Colonic mucosa (tissue), 4 donors: ENCODE results near the gene GMDS. TPM values are rescaled to one million over a fixed set of nuclear protein-coding genes. Genes with fewer than 3 reads are reported as not detected.

Experiments used
- DNase-seq: peaks from one replicate; pipeline ENCODE4 v3.0.0-alpha.2; 2020
- H3K27ac ChIP-seq: fragments of 200-600 bp; one replicate; pipeline ENCODE4 v1.8.0; 2021
- H3K27me3 ChIP-seq: fragments of 200-600 bp; one replicate; pipeline ENCODE4 v1.8.0; 2021
- H3K36me3 ChIP-seq: fragments of 200-600 bp; one replicate; pipeline ENCODE4 v1.8.0; 2021
- H3K4me1 ChIP-seq: fragments of 200-600 bp; one replicate; pipeline ENCODE4 v1.8.0; 2021; ENCODE audit warnings: mild to moderate bottlenecking
- H3K4me3 ChIP-seq: fragments of 200-600 bp; one replicate; pipeline ENCODE4 v1.8.0; 2021
- H3K9ac ChIP-seq, 2 donors: one replicate each; pipeline ENCODE4 v1.7.0; 2013; ENCODE audit warnings: control low read depth in 2 of 2, low read depth in 2 of 2, low read length in 2 of 2
- H3K9me3 ChIP-seq: fragments of 200-600 bp; one replicate; pipeline ENCODE4 v1.8.0; 2021
- CTCF ChIP-seq: fragments of 200-600 bp; IDR thresholded peaks from one replicate; pipeline ENCODE4 v1.8.0; 2022; ENCODE audit warnings: antibody characterized with exemption, mild to moderate bottlenecking
- intact Hi-C: fragments of 100-400 bp; cut with DNase I; formaldehyde crosslinking; loops from one replicate; pipeline ENCODE4 v1.14.1; 2022
- total RNA-seq, 2 donors: library from RNA; stranded (reverse); fragmentation: NEBNext Ultra II Directional in 1 of 2; extraction: Animal tissue kit (Norgen Biotek cat#: 25700) in 1 of 2; gene quantifications; one replicate each; pipeline ENCODE4 v1.2.1, GENCODE V29; 2021
- donor health status: healthy.
- donor health status: DM: no; HTN: no; CAD: no.
- donor health status: DM: no; HTN: no; CAD: no.

GMDS gene
- total RNA-seq, 2 donors from 2014 or later, result 247 to 272 TPM

DNA sequence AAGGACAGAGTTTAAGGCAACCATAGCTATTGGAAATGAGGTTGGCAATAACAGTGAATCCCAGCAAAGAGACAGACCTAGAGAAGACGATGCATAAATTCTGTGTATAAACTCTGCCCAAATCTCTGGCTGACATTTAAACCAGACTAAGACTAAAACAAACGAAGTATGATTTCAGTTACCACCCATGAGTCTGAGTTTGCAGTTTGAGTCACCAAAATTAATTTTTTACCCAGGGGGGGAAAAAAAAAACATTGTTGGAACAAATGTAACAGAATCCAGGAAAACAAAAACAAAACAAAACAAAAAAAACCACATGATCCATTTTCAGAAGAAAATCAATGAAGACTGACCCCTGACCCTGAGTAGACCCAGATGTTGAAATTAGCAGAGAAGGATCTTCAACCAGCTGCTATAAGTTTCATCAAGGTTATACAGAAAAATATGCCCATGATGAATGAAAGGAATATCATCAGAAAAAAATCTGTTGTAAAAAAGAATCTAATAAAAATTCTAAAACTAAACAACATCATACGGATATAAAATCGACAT is 190.8 kb downstream of the GMDS start:
- Histone ChIP-seq H3K9ac (no peak overlapping the region), H3K36me3 (no peaks in the 10 kb centered on the region), H3K27ac (no peak overlapping the region), H3K27me3 (no peaks in the 10 kb centered on the region), H3K9me3 (no peaks in the 10 kb centered on the region), H3K4me3 (no peak overlapping the region), H3K4me1 (no peaks in the 10 kb centered on the region)
- intact Hi-C loops, result no loop called here
- DNase-seq, result no peak
- no peak for TF ChIP-seq CTCF

DNA sequence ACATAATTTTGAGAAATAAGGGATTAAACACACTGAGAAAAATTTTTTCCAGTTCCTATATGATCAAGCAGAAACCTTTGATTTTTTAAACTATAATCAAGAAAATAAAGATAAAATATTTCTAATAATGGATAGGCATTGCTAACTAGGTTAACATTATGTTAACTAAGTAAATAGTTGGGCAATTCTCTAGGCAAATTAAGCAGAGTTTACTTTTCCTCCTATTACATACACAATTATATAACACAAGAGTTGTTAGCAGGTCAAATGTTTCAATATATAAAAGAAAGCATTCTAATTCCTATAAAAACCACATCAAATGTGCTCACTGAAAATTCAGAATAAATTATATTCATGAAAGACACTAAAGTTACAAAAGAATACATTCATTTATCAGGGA is 191.7 kb downstream of the GMDS start:
- no peak overlapping the region for H3K27ac ChIP-seq
- no peak overlapping the region for H3K9ac ChIP-seq
- intact Hi-C loops, result no loop called here
- H3K9me3 ChIP-seq, result no peaks in the 10 kb centered on the region
- H3K4me1 ChIP-seq, result no peaks in the 10 kb centered on the region
- H3K27me3 ChIP-seq, result no peaks in the 10 kb centered on the region
- no peak for TF ChIP-seq CTCF
- no peak overlapping the region for H3K4me3 ChIP-seq
- no peak for DNase-seq
- no peaks in the 10 kb centered on the region for H3K36me3 ChIP-seq

GRCh38 chr6:2047855-2048254 is 197.6 kb downstream of the GMDS start:
- intact Hi-C loops, result no loop called here
- DNase-seq, result no peak
- Histone ChIP-seq H3K9ac (no peak overlapping the region), H3K27me3 (no peaks in the 10 kb centered on the region), H3K4me1 (no peaks in the 10 kb centered on the region), H3K36me3 (no peaks in the 10 kb centered on the region), H3K4me3 (no peak overlapping the region), H3K9me3 (no peaks in the 10 kb centered on the region), H3K27ac (no peak overlapping the region)
- no peak for TF ChIP-seq CTCF

DNA sequence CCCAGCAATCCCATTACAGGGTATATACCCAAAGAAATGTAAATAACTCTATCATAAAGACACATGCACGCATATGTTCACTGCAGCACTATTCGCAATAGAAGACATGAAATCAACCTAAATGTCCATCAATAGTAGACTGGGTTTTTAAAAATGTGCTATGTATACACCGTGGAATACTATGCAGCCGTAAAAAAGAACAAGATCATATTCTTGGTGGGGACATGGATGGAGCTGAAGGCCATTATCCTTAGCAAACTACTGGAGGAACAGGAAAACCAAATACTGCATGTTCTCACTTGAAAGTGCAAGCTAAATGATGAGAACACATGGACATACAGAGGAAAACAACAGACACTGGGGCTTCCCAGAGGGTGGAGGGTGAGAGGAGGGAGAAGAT is 201.2 kb downstream of the GMDS start:
- Histone ChIP-seq H3K4me3 (no peak overlapping the region), H3K27me3 (no peaks in the 10 kb centered on the region), H3K4me1 (no peaks in the 10 kb centered on the region), H3K27ac (no peak overlapping the region), H3K9me3 (no peaks in the 10 kb centered on the region), H3K36me3 (no peaks in the 10 kb centered on the region), H3K9ac (no peak overlapping the region)
- intact Hi-C loops, result no loop called here
- no peak for DNase-seq
- TF ChIP-seq CTCF, result no peak

GRCh38 chr6:2042956-2043648 is 202.3 kb downstream of the GMDS start:
- Histone ChIP-seq H3K4me1 (no peaks in the 10 kb centered on the region), H3K9ac (no peak overlapping the region), H3K4me3 (no peak overlapping the region), H3K36me3 (no peaks in the 10 kb centered on the region), H3K27ac (no peak overlapping the region), H3K27me3 (no peaks in the 10 kb centered on the region), H3K9me3 (no peaks in the 10 kb centered on the region)
- DNase-seq, result no peak
- no peak for TF ChIP-seq CTCF
- intact Hi-C loops, result no loop called here
